ENCODE results near the gene ANKRD13C.

Gene ANKRD13C

DNA sequence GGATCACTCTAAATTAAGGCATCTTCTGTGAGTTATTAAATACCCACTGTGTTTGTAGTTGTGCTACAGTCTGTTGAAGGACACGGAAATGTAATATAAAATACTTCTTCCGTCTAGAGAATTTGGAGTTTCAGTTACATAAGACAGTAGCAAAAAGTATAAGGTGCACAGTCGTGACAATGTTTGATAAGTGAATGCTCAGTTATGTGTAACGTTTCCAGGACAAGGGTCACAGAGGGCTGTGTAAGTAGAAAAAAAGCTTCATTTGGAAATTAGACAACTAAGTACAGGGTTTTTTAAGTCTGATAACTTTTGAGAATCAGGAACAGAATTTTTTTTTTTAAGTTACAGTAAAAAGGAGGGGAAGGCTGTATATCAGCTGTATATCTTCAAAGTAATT, 105.8 kb downstream of the ANKRD13C start:
- no peaks in the 10 kb centered on the region for H3K27me3 ChIP-seq (replicated peaks; ENCODE audit: insufficient read depth, low read length)
- 0 out of 2 replicates have a peak overlapping the region, but pooled peaks have one; percentile 24 for H3K4me3 ChIP-seq (ENCODE audit: low read length)
- H3K27ac ChIP-seq (ENCODE audit: low read length), result peak overlapping the region; percentile 64; the same call in 1 of the 2 replicates
- H3K9ac ChIP-seq (ENCODE audit: low read length), result no peak overlapping the region
- no peaks in the 10 kb centered on the region for H4K20me1 ChIP-seq (ENCODE audit: insufficient read depth, low read length)
- H3F3A ChIP-seq (ENCODE audit: insufficient read depth, low read length), result peaks cover 37% of the 10 kb centered on the region
- no peaks in the 10 kb centered on the region for H3K9me3 ChIP-seq (replicated peaks; ENCODE audit: insufficient read depth, low read length)
- peak; percentile 14 for DNase-seq
- peak overlapping the region; percentile 62; the same call in 1 of the 2 replicates for H3K4me2 ChIP-seq (ENCODE audit: low read depth, low read length)
- no peak for TF ChIP-seq EZH2 (optimal IDR thresholded peaks at IDR 0.05; ENCODE audit: low read depth, low read length)
- TF ChIP-seq EZH2phosphoT487 (IDR thresholded peaks at IDR 0.05; ENCODE audit: low read length), result no peak
- TF ChIP-seq, protein P1, sequence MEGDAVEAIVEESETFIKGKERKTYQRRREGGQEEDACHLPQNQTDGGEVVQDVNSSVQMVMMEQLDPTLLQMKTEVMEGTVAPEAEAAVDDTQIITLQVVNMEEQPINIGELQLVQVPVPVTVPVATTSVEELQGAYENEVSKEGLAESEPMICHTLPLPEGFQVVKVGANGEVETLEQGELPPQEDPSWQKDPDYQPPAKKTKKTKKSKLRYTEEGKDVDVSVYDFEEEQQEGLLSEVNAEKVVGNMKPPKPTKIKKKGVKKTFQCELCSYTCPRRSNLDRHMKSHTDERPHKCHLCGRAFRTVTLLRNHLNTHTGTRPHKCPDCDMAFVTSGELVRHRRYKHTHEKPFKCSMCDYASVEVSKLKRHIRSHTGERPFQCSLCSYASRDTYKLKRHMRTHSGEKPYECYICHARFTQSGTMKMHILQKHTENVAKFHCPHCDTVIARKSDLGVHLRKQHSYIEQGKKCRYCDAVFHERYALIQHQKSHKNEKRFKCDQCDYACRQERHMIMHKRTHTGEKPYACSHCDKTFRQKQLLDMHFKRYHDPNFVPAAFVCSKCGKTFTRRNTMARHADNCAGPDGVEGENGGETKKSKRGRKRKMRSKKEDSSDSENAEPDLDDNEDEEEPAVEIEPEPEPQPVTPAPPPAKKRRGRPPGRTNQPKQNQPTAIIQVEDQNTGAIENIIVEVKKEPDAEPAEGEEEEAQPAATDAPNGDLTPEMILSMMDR (IDR thresholded peaks at IDR 0.05; ENCODE audit: low read length), result no peak
- peaks cover 31% of the 10 kb centered on the region for H3K79me2 ChIP-seq (ENCODE audit: low read length)
- no peaks in the 10 kb centered on the region for H3K9me2 ChIP-seq (replicated peaks; ENCODE audit: insufficient read depth, low read length)
- H3K4me1 ChIP-seq (ENCODE audit: low read length), result peaks cover 36% of the 10 kb centered on the region
- H2AFZ ChIP-seq (ENCODE audit: low read length), result no peak overlapping the region
- H3K36me3 ChIP-seq (replicated peaks; ENCODE audit: insufficient read depth, low read length), result peaks cover 28% of the 10 kb centered on the region; the same call in 1 of the 2 replicates

DNA sequence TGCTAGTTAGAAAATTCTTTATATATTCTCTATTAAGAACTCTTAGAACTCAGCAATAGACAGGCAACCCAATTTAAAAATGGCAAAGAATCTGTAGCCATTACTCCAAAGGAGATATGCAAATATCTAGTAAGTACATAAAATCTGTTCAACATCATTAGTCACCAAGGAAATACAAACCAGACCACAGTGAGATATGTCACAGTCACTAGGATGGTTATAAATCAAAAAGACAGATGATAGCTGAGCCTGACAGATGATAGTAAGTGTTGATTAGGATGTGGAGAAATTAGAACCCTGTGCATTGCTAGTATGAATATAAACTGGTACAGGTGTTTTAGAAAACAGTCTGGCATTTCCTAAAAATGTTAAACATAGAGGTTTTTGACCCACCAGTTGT, 106.8 kb downstream of the ANKRD13C start:
- no peaks in the 10 kb centered on the region for H3K27me3 ChIP-seq (replicated peaks; ENCODE audit: insufficient read depth, low read length)
- H3K79me2 ChIP-seq (ENCODE audit: low read length), result peaks cover 41% of the 10 kb centered on the region
- H2AFZ ChIP-seq (ENCODE audit: low read length), result no peak overlapping the region
- no peaks in the 10 kb centered on the region for H3K9me3 ChIP-seq (replicated peaks; ENCODE audit: insufficient read depth, low read length)
- TF ChIP-seq EZH2phosphoT487 (IDR thresholded peaks at IDR 0.05; ENCODE audit: low read length) (no peak), EZH2 (optimal IDR thresholded peaks at IDR 0.05; ENCODE audit: low read depth, low read length) (no peak)
- TF ChIP-seq, protein P1 (IDR thresholded peaks at IDR 0.05; ENCODE audit: low read length), result no peak
- DNase-seq, result no peak
- peaks cover 36% of the 10 kb centered on the region for H3K4me1 ChIP-seq (ENCODE audit: low read length)
- H3F3A ChIP-seq (ENCODE audit: insufficient read depth, low read length), result peaks cover 37% of the 10 kb centered on the region
- H3K9me2 ChIP-seq (replicated peaks; ENCODE audit: insufficient read depth, low read length), result no peaks in the 10 kb centered on the region
- H4K20me1 ChIP-seq (ENCODE audit: insufficient read depth, low read length), result 0 out of 2 replicates have a peak, but pooled peaks cover 2% of the 10 kb centered on the region
- H3K36me3 ChIP-seq (replicated peaks; ENCODE audit: insufficient read depth, low read length), result peaks cover 32% of the 10 kb centered on the region; the same call in 1 of the 2 replicates
- H3K4me2 ChIP-seq (ENCODE audit: low read depth, low read length), result peak overlapping the region; percentile 62
- H3K9ac ChIP-seq (ENCODE audit: low read length), result no peak overlapping the region
- peak overlapping the region; percentile 64 for H3K27ac ChIP-seq (ENCODE audit: low read length)
- peak overlapping the region; percentile 24 for H3K4me3 ChIP-seq (ENCODE audit: low read length)

- H3K27ac ChIP-seq (ENCODE audit: low read length), result peak overlapping the region; percentile 64; the same call in 1 of the 2 replicates
- H3K9me2 ChIP-seq (replicated peaks; ENCODE audit: insufficient read depth, low read length), result no peaks in the 10 kb centered on the region
- no peak overlapping the region for H3K4me3 ChIP-seq (ENCODE audit: low read length)
- H3F3A ChIP-seq (ENCODE audit: insufficient read depth, low read length), result peaks cover 37% of the 10 kb centered on the region
- H3K27me3 ChIP-seq (replicated peaks; ENCODE audit: insufficient read depth, low read length), result no peaks in the 10 kb centered on the region
- TF ChIP-seq EZH2phosphoT487 (IDR thresholded peaks at IDR 0.05; ENCODE audit: low read length) (no peak), EZH2 (optimal IDR thresholded peaks at IDR 0.05; ENCODE audit: low read depth, low read length) (no peak)
- TF ChIP-seq, protein P1 (IDR thresholded peaks at IDR 0.05; ENCODE audit: low read length), result no peak
- no peak overlapping the region for H3K9ac ChIP-seq (ENCODE audit: low read length)
- no peak for DNase-seq
- H3K4me2 ChIP-seq (ENCODE audit: low read depth, low read length), result peak overlapping the region; percentile 62
- no peaks in the 10 kb centered on the region for H3K9me3 ChIP-seq (replicated peaks; ENCODE audit: insufficient read depth, low read length)
- peaks cover 36% of the 10 kb centered on the region for H3K4me1 ChIP-seq (ENCODE audit: low read length)
- peaks cover 35% of the 10 kb centered on the region; the same call in 1 of the 2 replicates for H3K36me3 ChIP-seq (replicated peaks; ENCODE audit: insufficient read depth, low read length)
- peaks cover 47% of the 10 kb centered on the region for H3K79me2 ChIP-seq (ENCODE audit: low read length)
- no peak overlapping the region for H2AFZ ChIP-seq (ENCODE audit: low read length)
- 0 out of 2 replicates have a peak, but pooled peaks cover 3% of the 10 kb centered on the region for H4K20me1 ChIP-seq (ENCODE audit: insufficient read depth, low read length)
Measured at GRCh38 chr1:70247122-70247521, 107.4 kb downstream of the ANKRD13C start.

Measured in MM.1S (cell line).